Right ventricle myocardium inferior (tissue), 1 donor: ENCODE measurements around the gene DNMBP. TPM values are rescaled to one million over a fixed set of nuclear protein-coding genes. Genes with fewer than 3 reads are reported as not detected.
"Not testable (repeated sequence)": the region's sequence is repeated elsewhere in the genome, so short reads cannot be mapped to it uniquely, and the experiment has no call there.

ENCODE experiments used
- ATAC-seq: fragments of 200-7000 bp; cut with Tn5 transposase; one replicate; pipeline ENCODE4 v1.9.1; 2020; ENCODE audit warnings: mild to moderate bottlenecking, moderate library complexity
- DNase-seq: peaks from one replicate; pipeline ENCODE4 v3.0.0; 2021; ENCODE audit errors: missing footprints
- intact Hi-C: fragments of 100-400 bp; cut with DNase I; formaldehyde crosslinking; loops from one replicate; pipeline ENCODE4 v1.11.0; 2022
- total RNA-seq: library from RNA; stranded (reverse); fragmentation: NEBNext Ultra II Directional; extraction: Animal tissue kit (Norgen Biotek cat#: 25700); gene quantifications from one replicate; pipeline ENCODE4 v1.2.1, GENCODE V29; 2021
- donor health status: DM: no; HTN: yes; CAD: no; lungs with severe emphysema.

DNMBP gene
- total RNA-seq, 1 donor from 2014 or later, result 6.6 TPM

- DNase-seq, result no peak
- no peak for ATAC-seq
- intact Hi-C loops, result no loop called here
Observed at GRCh38 chr10:100020142-100020885, 10.6 kb upstream of the DNMBP start.

GRCh38 chr10:100019787-100020141 lies 10.0 kb upstream of the DNMBP start:
- intact Hi-C loops, result no loop called here
- DNase-seq (no peak), ATAC-seq (no peak)

GRCh38 chr10:100014071-100014762 lies 4.5 kb upstream of the DNMBP start:
- no peak for DNase-seq
- intact Hi-C loops, result no loop called here
- ATAC-seq, result no peak

- ATAC-seq (no peak), DNase-seq (no peak)
- intact Hi-C loops, result no loop called here
Observed at GRCh38 chr10:100013621-100014020, 3.9 kb upstream of the DNMBP start.

GRCh38 chr10:100011906-100012305 lies 2.2 kb upstream of the DNMBP start:
- intact Hi-C loops, DNase-seq, ATAC-seq: not testable (repeated sequence)

- DNase-seq, result peak; percentile 89
- intact Hi-C loops, result loop anchor here (2.0 to 5.0 kb wide), 3 partner anchors 37 to 155 kb away; no protein-coding TSS in a partner anchor
- peak; percentile 77 for ATAC-seq
Observed at GRCh38 chr10:100009283-100009792, 409 bp downstream of the DNMBP start.

- intact Hi-C loops, result loop anchor here (2.0 to 5.0 kb wide), 3 partner anchors 36 to 154 kb away; no protein-coding TSS in a partner anchor
- DNase-seq (no peak), ATAC-seq (no peak)
Observed at GRCh38 chr10:100008708-100009282, 952 bp downstream of the DNMBP start.

GRCh38 chr10:100008142-100008522 lies 1.6 kb downstream of the DNMBP start:
- intact Hi-C loops, result loop anchor here (2.0 to 5.0 kb wide), 3 partner anchors 36 to 153 kb away; no protein-coding TSS in a partner anchor
- DNase-seq, result no peak
- peak; percentile 51 for ATAC-seq

GRCh38 chr10:100007231-100008141 lies 2.3 kb downstream of the DNMBP start:
- intact Hi-C loops, result loop anchor here (2.0 to 5.0 kb wide), 3 partner anchors 35 to 153 kb away; no protein-coding TSS in a partner anchor
- no peak for DNase-seq
- ATAC-seq, result no peak

GRCh38 chr10:100006243-100006886 lies 3.4 kb downstream of the DNMBP start:
- intact Hi-C loops, result loop anchor here (5.0 kb wide), 2 partner anchors 34 to 89 kb away; no protein-coding TSS in a partner anchor
- DNase-seq (no peak), ATAC-seq (no peak)

- no peak for DNase-seq
- intact Hi-C loops, result loop anchor here (5.0 kb wide), 2 partner anchors 33 to 88 kb away; no protein-coding TSS in a partner anchor
- ATAC-seq, result no peak
Observed at GRCh38 chr10:100004805-100005510, 4.8 kb downstream of the DNMBP start.

- ATAC-seq (no peak), DNase-seq (no peak)
- intact Hi-C loops, result no loop called here
Observed at GRCh38 chr10:100000109-100000644, 9.6 kb downstream of the DNMBP start.

GRCh38 chr10:99999319-100000108 lies 10.2 kb downstream of the DNMBP start:
- intact Hi-C loops, result no loop called here
- ATAC-seq, result no peak
- DNase-seq, result no peak

- ATAC-seq (no peak), DNase-seq (no peak)
- intact Hi-C loops, result no loop called here
Observed at GRCh38 chr10:99998889-99999288, 10.9 kb downstream of the DNMBP start.

- intact Hi-C loops, result no loop called here
- no peak for DNase-seq
- no peak for ATAC-seq
Observed at GRCh38 chr10:99996671-99997648, 12.8 kb downstream of the DNMBP start.
